GM18520 (cell line): ENCODE measurements around the gene LMTK2.
"Not testable (repeated sequence)": the region's sequence is repeated elsewhere in the genome, so short reads cannot be mapped to it uniquely, and the experiment has no call there.

Experiments used
- ATAC-seq: cut with Tn5 transposase; IDR thresholded peaks from one replicate; pipeline ENCODE4 v1.9.1; 2021; ENCODE audit not compliant: unreplicated experiment

Gene LMTK2

DNA sequence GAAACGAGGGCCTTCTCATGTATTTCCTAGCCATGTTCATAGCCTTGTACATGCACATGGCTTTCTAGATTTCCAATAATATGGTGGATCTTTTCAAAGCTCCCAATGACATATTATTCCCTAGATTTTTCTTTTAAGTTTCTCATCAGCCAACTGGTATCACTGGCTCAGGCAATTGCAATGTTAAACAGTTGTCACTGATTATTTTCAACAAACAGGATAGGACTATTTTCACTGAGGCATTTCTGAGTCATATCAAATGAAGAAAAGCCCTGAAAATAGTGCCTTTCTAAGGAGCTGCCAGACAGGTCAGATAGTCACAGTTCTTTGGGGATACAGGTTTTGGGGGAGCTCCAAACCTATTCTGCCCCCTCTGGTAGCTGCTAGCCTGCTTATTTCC, 4.5 kb upstream of the LMTK2 start:
- no peak for ATAC-seq

DNA sequence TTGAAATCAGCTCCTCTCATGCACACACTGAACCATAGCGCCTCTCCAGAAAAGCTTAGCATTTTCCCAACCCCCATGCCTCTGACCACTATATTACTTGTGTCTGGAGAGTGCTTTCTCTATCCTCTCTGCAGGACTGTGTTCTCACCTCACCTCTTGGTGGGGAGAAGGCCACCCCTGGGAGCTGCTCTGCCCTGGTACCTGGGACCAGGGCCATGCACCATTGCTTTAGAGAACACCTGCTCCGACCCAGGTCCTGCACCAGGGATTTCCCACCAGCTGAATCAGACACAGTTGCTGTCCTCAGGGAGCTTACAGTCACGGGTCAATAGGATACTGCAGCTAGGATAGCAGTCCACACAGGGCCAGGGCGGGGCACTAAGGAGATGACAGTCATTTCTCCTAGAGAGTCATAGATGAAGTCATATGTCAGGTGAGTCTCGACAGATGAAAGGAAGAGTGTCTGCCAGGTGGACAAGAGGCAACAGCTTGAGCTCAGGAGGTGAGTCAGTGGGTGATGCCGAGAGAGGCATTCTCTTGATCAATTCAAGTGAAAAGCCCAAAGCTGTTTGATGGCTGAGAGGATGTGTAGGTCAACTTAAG, 619 bp upstream of the LMTK2 start:
- ATAC-seq = peak; percentile 2

DNA sequence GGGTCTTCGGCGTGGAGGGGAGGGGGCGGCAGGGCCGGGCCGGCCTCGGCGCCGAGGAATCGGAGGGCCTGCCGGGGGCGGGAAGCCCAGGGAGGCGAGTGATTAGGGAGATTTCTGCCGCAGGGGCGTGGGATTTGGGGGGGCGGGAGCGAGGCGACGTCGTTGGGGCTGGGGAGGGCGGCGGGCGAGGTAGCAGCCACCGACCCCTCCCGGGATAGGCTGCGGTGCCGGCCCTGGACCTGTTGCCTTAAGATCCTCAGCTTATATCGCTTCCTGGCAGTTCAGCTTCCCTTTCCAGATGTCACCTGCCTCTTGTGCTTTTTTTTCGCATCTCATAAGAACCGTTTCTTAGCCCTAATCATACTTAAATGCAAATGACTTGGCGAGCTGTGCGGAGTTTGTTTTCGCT, 655 bp downstream of the LMTK2 start:
- ATAC-seq = no peak

DNA sequence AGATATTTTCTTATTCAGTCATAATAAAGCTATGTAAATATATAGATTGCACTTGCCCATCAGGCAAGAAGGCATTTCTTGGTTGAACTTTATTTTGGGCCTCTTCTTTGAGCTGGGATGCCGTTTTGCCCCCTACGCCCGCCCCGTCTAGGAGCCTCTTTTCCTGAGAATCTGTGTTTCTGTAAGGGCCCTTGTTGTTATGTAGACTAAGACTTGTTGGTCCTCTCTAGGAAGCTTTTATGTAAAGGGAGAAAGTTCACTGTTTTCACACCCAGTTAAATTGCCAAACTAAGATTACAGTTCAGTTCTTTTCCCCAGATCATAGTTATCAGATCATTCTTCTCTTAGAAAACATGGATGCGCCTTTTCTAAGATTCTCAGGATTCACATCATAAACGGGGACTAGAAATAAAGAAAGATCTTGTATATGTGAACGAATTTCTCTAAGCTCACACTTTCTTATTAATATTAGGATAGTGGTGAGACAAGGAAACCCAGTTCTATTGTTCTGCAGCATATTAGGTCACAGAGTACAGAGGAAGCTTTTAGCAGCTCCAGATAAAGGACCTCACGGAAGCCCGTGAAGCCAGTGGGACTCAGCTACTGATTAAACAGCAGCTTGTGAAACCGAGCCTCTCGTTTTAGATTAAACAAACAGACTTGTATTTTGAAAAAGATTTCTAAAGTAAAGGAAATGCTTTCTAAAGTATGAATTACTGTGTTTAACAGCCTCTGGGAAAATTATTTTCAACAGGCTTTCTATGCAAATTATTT, 3.8 kb downstream of the LMTK2 start:
- ATAC-seq = no peak

DNA sequence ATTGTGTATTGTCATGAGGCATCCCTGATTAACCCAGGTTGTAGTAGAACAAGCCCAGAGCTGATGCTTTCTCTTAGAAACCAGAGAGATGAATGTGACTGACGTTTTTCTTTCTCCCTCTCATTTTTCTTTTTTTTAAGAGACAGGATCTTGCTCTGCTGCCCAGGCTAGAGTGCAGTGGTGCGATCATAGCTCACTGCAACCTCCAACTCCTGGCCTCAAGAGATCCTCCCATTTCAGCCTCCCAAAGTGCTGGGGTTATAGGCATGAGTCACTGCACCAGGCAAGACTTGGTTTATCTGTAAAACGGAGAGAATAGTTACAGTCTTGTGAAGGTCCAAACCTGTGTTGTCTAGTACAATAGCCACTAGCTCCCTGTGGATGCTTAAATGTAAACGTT, 5.4 kb downstream of the LMTK2 start:
- no peak for ATAC-seq

DNA sequence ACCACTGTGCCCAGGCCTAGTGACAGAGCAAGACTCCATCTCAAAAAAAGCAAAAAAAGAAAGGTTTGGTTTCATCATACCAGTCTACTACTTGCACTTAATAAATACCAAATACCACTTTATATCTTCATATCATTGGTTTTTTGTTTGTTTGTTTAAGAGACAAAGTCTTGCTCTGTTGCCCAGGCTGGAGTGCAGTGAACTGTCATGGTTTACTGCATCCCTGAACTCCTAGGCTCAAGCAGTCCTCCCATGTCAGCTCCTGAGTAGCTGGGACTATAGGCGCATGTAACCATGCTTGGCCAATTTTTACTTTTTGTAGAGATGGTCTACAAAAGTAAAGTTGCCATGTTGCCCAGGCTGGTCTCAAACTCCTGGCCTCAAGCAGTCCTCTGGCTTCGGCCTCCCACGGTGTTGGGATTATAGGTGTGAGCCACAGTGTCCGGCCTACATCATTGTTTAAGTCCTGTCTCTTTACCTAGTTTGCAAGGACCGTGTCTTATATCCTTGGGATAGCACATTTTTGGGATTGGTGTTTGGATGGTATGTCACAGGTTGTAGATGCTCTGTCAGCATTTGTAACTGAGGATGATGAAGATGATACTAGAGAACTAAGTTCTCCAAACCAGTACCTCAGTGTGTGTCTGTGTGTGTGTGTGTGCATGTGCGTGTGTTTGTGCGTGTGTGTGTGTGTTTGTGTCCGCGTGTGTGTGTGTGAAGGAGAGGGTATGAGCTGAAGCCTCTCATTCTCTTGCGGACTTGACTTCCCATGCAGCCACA, 9.3 kb downstream of the LMTK2 start:
- ATAC-seq = no peak

DNA sequence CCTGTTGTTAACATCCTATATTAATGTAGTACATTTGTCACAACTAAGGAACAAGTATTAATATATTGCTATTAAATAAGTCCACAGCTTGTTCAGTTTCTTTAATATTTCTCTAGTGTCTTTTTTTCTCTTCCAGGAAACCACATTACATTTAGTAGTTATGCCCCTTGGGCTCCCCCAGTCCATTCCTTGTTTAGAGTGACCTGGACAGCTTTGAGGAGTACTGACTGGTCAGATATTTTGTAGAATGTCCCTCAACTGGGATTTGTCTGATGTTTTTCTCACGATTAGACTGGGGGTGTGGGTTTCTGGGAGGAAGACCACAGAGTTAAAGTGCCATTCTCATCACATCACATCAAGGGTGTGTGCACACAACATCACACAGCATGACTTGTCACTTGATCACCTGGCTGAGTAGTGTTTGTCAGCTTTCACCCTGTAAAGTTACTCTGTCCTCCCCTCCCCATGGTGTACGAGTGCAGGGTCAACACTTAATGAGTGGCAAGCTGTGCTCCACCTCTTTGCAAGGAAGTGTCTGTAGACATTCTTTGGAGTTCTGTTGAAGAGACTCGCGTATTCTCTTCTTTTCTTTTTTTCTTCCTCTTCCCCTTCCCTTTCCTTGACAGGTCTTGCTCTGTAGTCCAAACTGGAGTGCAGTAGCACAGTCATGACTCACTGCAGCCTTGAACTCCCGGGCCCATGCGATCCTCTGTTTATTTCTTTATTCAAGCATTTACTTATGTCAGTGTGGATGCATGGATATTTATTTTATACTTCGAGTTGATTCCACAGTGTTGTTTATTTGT, 10.2 kb downstream of the LMTK2 start:
- ATAC-seq = no peak

DNA sequence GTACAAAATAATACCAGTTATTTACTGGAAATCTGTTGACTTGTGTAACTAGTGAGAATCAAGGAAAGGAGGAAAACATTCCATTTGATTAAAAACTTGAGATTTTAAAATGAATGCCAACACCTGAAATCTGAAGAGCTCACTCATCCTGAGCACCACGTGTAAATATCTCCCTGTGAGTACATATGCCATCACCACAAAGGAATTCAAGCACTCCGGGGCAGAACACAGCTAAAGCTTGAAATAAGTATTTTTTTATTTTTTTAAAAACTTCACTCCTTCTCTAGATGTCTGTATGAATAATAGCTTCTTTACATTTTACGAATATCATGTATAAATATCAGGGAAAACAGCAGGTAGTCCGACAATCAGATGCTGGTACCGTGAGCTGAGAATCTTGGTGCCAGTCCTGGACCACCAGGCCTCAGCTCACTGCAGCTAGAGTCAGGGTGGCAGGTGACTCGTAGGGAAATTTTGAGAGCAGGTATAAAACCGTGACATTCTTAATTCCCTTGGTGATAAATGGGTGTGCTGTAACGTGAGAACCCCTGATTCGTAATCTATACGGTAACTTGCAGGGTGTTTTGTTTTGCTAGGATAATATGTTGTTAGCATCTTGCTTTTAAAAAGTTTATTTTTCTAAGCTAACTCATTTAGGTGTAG, 12.7 kb downstream of the LMTK2 start:
- no peak for ATAC-seq

DNA sequence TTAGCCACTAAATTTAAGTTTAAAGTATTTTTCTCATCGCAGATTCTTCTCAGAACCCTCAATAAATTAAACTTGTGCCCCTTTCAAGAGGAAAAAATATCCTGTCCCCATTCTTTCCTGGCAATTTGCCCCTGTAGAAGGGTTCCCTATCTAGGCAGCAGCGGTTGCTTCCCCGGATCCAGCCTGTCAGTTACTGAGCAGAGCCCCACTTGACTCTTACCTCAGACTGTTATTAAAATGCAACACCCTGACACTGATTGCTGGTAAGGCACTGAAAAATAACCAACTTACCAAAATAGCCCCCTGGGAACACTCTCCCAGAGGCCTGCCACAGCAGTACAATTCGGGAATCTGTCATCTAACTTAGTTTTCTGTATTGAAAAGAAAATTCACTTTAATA, 13.9 kb downstream of the LMTK2 start:
- ATAC-seq = no peak

DNA sequence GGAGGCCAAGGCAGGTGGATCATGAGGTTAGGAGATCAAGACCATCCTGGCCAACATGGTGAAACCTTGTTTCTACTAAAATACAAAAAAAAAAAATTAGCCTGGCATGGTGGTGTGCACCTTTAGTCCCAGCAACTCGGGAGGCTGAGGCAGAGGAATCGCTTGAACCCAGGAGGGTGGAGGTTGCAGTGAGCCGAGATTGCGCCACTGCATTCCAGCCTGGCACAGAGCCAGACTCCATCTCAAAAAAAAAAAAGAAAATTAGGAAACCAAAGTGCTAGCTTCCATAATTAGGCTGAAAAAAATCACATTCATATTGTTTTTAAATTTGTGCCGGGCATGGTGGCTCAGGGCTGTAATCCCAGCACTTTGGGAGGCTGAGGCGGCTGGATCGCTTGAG, 14.7 kb downstream of the LMTK2 start:
- ATAC-seq = not testable (repeated sequence)

DNA sequence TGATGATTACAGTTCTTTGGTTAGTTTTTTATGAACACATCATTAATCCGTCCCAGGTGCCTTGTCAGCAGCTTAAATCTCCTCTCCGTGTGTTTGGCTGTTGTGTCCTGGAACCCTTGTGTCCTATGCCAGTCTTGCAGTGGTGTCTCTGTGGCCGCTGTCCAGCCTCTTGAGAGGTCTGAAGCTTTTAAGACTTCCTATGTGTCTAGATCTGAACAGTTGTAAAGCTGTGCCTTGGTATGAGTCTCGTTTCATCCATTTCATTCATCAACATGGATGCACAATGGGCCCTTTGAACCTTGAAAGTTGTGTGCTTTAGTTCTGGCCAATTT, 16.7 kb downstream of the LMTK2 start:
- no peak for ATAC-seq

DNA sequence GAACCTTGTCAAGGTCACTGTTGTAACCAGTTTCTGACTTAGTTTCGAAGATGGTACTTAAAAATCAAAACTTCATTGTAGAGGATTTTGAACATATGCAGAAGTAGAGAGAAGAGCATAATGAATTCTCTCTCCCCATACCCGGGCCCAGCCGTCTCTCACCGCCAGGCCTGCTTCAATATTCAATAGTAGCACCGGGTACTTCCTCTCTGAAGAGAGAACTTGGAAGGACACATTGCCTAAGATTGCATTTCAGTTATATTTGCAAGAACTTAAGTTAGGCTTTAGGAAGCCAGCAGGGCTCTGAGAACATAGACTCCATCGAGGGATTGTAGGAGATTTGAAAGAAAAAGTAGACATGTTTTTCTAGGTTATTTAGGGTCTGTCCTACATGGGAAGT, 19.1 kb downstream of the LMTK2 start:
- no peak for ATAC-seq

DNA sequence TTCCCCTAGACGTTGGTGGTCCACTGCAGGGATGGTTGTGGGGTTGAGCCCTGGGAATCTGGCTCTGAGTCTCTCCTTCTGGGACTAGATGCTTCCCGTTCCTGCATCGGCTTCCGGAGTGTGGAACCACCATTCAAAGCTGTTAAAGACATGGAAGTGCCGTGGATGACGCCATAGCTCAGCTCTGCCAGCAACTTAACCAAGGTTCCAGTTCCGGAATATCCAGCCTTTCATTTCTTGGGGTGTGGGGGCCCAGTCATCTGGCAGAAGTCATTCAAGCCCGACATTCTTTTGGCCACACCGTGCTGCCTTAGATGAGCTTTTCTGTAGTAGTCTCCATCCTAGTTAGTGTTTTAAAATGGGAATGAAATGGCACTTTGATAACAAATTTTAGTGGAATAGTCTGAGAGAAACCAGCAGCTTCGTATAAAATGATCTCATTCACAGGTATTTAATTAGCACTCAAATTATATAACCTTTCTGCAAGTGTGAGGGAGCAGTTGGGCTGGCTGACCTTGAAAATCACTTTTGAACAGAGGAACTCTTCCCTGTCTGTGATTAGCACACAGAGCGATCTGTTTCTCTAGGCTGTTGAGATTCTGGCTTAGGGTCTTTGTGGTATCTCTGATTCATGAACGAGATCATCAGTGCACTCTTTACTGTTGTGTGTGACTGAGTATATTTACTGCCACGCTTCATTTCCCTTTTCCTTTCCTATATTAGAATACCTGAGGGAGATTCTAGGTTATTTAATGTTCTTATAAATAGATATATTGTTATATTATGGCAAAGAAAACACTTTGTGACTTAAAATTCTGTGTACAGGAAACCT, 19.9 kb downstream of the LMTK2 start:
- no peak for ATAC-seq

DNA sequence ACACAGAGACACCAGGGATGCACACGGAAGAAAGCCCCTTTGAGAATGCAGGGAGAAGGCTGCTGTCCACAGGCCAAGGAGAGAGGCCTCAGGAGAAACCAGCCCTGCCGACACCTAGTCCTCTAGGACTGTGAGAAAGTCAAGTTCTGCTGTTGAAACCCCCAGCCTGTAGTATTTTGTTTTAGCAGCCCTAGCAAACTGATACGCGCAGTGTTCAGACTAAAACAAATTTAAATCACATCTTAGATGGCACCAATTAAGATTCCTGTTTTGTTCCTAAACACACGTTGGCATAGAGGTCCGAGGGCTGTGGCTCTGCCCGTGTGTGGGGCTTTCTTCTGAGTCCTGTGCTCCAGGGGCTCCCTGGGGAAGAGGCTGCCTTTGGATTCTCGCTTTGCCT, 21.7 kb downstream of the LMTK2 start:
- no peak for ATAC-seq

DNA sequence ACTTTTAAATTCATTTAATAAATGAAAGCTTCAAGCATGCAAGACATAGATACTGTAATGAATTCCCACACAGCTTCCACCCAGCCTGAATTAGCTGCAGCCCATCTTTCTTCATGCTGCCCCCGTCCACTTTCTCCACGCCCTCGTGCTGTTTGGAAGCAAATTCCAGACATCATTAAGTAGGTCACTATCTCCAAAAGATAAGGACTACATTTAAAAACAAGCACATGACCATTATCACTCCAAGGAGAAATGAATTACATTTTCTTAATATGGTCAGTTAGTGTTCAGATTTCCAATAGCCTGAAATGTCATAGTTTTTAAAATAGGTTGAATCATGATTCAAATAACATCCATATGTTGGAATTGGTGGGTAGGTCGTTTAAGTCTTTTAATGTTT, 24.3 kb downstream of the LMTK2 start:
- ATAC-seq = no peak

DNA sequence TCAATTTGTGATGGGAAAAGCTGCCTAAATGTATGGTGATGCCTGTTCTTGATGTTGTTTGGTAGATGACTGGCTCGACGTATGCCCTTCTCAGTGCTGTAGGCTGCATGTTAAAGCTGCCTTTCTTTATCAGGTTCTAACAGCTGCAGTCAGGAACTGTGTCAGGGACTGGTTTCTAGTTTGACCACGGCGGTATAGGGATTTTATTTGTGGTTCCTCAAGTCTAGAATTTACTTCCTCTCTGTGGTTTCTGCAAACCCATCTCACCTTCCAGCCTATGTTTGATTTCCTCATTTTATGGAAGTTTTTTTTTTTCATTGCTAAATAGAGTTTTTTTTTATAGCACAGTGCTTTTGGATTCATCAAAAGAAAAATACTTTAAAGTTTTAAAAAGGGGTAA, 26.5 kb downstream of the LMTK2 start:
- peak; percentile 66 for ATAC-seq

DNA sequence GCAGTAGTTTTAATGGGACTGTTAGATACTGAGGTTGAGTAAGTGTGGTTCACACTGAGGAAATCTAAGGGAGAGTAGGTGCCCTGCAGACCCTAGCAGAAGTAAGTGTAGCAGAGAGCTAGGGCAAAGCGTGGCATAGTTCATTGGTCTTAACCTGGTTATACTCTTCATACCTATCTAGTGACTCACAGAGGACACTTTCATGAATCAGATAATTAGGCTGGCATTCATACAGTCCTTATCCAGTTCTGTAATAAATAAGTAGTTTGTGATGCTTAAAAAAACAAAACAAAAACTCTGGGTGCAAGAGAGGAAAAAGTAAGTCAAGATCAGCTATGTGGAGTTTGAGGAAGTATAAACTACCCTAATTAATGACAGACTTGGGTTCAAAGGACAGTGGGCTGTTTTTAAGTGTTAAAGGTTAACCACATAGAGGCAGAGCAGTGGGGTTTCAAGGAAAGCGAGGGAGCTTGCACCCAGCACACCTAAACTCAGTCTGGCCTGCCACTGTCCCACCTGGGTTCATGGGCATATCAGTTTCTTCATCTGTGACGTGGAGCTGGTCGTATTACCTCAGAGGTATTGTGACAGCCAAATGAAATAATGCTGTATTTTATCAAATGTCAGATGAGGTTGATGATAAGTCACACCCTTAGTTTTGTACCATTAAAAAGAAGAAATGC, 27.1 kb downstream of the LMTK2 start:
- no peak for ATAC-seq

DNA sequence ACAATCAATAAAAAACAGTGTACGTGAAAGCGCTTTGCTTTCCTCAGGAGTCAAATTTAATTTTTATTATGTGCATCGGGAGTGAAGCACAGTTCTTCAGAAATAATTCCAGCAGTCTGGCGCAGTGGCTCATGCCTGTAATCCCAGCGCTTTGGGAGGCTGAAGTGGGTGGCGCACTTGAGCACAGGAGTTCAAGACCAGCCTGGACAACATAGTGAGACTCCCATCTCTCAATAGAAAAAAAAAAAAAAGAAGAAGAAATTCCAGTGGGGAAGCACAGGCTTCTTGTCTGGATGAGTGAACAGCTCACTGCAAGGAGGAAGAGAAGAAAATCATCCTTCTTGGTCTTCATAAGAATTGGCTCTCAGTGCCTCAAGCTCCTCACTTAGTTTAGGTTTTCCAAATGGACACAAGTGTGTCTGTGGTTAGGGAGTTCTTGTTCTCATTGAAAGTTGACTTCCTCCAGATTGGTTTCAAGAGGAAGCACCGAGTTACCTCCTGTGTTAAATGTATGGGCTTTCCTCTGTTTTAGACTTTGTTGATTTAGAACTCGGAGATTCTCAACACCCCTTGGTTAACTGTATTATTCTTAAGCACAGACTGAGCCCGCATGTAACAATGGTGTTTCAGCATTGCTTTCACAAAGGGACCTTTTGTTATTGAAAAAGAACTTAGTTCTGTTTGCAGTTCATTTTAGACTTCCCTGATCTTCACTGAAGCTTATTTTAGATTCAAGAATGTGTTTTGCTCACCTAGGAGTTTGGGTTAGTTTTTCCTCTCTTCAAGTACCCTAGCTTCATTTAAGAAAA, 28.0 kb downstream of the LMTK2 start:
- no peak for ATAC-seq

DNA sequence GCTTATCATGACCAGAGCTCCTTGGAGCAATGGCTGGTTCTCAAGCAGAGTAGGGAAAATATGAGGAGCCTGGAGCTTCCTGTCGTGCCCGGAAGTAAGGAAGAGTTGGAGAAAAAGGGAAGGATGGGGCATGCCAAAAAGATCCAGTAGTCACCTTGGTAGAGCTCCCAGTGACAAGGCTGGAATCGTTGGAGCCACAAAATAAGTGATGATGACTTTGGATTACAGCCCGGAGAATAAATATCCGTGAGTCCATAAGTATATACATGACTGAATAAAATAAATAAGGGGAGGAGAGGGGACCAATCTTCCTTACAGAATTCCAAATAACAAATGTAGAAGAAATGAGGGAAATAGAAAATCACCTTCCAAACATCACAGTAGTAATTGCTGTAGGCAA, 29.3 kb downstream of the LMTK2 start:
- no peak for ATAC-seq
